K562 (cell line): Measurements from ENCODE around the gene LMLN. TPM values are rescaled to one million over a fixed set of nuclear protein-coding genes. Genes with fewer than 3 reads are reported as not detected.
A peak's percentile ranks its signal among the peaks of the same experiment; 100 is the strongest.

ENCODE experiments used
- ARID1B ChIP-seq: fragments of 450-650 bp; IDR thresholded peaks from 2 replicates; pipeline ENCODE4 v1.6.1; 2016; ENCODE audit warnings: antibody characterized with exemption, mild to moderate bottlenecking, inconsistent platforms
- CREB3L1 ChIP-seq: fragments of 450-650 bp; IDR thresholded peaks from 2 replicates; pipeline ENCODE4 v1.6.1; 2014; ENCODE audit warnings: low read depth, mild to moderate bottlenecking, moderate library complexity, borderline replicate concordance
- ETV1 ChIP-seq: fragments of 450-650 bp; conservative IDR thresholded peaks from 2 replicates; pipeline ENCODE4 v1.6.1; 2016; ENCODE audit warnings: missing genetic modification characterization, control low read depth, low read depth, missing compliant biosample characterization
- GABPA ChIP-seq: fragments of 200-800 bp; sonication (Bioruptor generic); conservative IDR thresholded peaks from 2 replicates; pipeline ENCODE4 v1.6.1; 2016; ENCODE audit warnings: low read depth, missing genetic modification characterization, missing compliant biosample characterization
- MGA ChIP-seq: fragments of 450-650 bp; IDR thresholded peaks from 2 replicates; pipeline ENCODE4 v1.6.1; 2016; ENCODE audit warnings: mild to moderate bottlenecking, moderate library complexity
- MLLT1 ChIP-seq, 2 experiments: fragments of 450-650 bp; IDR thresholded peaks; 2 replicates each; pipeline ENCODE4 v1.6.1; 2016
- TCF3 ChIP-seq: sonication (generic); formaldehyde crosslinking; IDR thresholded peaks from 2 replicates; pipeline ENCODE4 v1.4.0; 2020; ENCODE audit warnings: mild to moderate bottlenecking, missing genetic modification reagents
- TEAD4 ChIP-seq, 2 experiments: sonication (generic) in 1 of 2; formaldehyde crosslinking in 1 of 2; IDR thresholded peaks; 2 replicates each; pipeline versions ENCODE4 v1.6.1 to v1.8.0; 2012 to 2022; ENCODE audit warnings: borderline replicate concordance in 1 of 2, inconsistent platforms in 1 of 2, low read length in 1 of 2, mild to moderate bottlenecking in 1 of 2, missing genetic modification reagents in 1 of 2
- ZNF511 ChIP-seq: sonication (generic); formaldehyde crosslinking; IDR thresholded peaks from 2 replicates; pipeline ENCODE4 v1.8.0; 2022; ENCODE audit warnings: mild to moderate bottlenecking, missing genetic modification reagents
- polyA plus RNA-seq, 8 experiments: library from polyadenylated mRNA; depleted of rRNA in 4 of 8; stranded (reverse) in 5 of 8; unstranded in 3 of 8; fragments of >200 nt; fragmentation: Nextera tagmentation in 2 of 8; fragmentation: Illumina TruSeq in 1 of 8; extraction: Ambion mirVana in 2 of 8; extraction: Trizol in 1 of 8; gene quantifications; 2 replicates each; pipeline versions ENCODE4 v1.2.1 to v1.2.3, GENCODE V29; 2011 to 2014; ENCODE audit warnings: inconsistent platforms in 1 of 8, missing spikeins in 1 of 8
- total RNA-seq, 7 experiments: library from RNA; depleted of rRNA in 6 of 7; stranded (reverse); fragments of >200 nt in 6 of 7; fragmentation: Illumina TruSeq in 2 of 7; extraction: Trizol in 2 of 7; gene quantifications; 2 replicates each; pipeline versions ENCODE4 v1.2.1 to v1.2.3, GENCODE V29; 2011 to 2021; ENCODE audit warnings: low replicate concordance in 1 of 7
- TF ChIP-seq, protein P1 (sequence below): fragments of 450-650 bp; IDR thresholded peaks from 2 replicates; pipeline ENCODE4 v1.6.1; 2017; ENCODE audit warnings: mild to moderate bottlenecking, moderate library complexity

The LMLN gene
- total and polyA plus RNA-seq, 9 of the 15 experiments (the other 6 are each of a cell fraction or from before 2014, with no cell fraction given) = 2.2 to 15.9 (median 6.9) TPM

- 0 out of 2 replicates have a peak, but pooled peaks have one; percentile 17 for TF ChIP-seq ETV1 (tag)
- TF ChIP-seq TCF3 = no peak
- peak; percentile 19; the same call in 1 of the 2 replicates for TF ChIP-seq TEAD4 (IDR thresholded peaks at IDR 0.05; ENCODE audit: low read length)
- no peak for TF ChIP-seq TEAD4 (CRISPR knock-in tag; IDR thresholded peaks at IDR 0.05; ENCODE audit: borderline replicate concordance)
- peak; percentile 36; the same call in 1 of the 2 replicates for TF ChIP-seq ARID1B
- TF ChIP-seq, protein P1, sequence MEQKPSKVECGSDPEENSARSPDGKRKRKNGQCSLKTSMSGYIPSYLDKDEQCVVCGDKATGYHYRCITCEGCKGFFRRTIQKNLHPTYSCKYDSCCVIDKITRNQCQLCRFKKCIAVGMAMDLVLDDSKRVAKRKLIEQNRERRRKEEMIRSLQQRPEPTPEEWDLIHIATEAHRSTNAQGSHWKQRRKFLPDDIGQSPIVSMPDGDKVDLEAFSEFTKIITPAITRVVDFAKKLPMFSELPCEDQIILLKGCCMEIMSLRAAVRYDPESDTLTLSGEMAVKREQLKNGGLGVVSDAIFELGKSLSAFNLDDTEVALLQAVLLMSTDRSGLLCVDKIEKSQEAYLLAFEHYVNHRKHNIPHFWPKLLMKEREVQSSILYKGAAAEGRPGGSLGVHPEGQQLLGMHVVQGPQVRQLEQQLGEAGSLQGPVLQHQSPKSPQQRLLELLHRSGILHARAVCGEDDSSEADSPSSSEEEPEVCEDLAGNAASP = no peak
- TF ChIP-seq ZNF511 (CRISPR knock-in tag) = no peak
- TF ChIP-seq GABPA (tag) = peak; percentile 58
- TF ChIP-seq MLLT1 (IDR thresholded peaks at IDR 0.05) = no peak
- TF ChIP-seq CREB3L1 = peak; percentile 91
- TF ChIP-seq MGA = peak; percentile 32
These were observed 70.1 kb downstream of the LMLN start (continued) for GRCh38 chr3:198030125-198030524.
